ENCODE results near the gene FHL1. TPM values are rescaled to one million over a fixed set of nuclear protein-coding genes. Genes with fewer than 3 reads are reported as not detected.
"Not testable (repeated sequence)": the region's sequence is repeated elsewhere in the genome, so short reads cannot be mapped to it uniquely, and the experiment has no call there.

Gene FHL1
- total RNA-seq, 1 donor: 18.8 TPM

GRCh38 chrX:136165406-136165805, 18.1 kb downstream of the FHL1 start:
- Histone ChIP-seq H3K9me3 (ENCODE audit: low read depth, low read length) (no peaks in the 10 kb centered on the region), H3K4me3 (ENCODE audit: low read length) (no peak overlapping the region), H3K4me1 (ENCODE audit: insufficient read depth, low read length) (no peaks in the 10 kb centered on the region), H3K27me3 (ENCODE audit: insufficient read depth, low read length) (no peaks in the 10 kb centered on the region)

DNA sequence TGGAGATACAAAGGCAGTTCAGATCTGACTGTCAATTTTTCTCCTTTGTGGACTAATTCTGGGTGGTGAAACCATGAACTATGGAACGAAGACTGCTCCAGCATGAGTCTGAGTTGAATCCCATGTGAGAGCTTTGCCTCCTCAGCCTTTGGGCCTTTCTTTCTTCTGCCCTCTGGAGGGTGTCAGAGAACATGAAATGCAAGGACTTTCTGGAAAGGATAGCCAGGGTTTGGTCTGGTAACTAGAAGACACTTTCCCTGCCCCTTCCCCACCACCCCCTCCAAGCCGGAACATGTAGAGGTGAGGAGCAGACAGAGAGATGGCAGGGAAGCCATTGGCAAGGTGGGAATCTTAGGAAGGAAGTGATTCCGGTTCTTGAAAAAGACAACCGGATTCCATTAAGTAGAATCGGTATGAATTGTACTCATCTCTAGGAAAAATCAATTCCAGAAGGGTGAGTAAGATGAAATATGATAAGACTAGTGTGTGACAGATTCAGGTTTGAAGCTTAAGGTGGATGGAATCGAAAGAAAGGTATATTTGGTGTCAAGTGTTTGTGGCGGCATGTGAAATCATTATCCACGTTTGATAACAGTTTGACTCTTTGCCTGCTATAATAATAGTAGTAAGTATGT, 19.0 kb downstream of the FHL1 start:
- no peaks in the 10 kb centered on the region for H3K4me1 ChIP-seq (ENCODE audit: insufficient read depth, low read length)
- no peak overlapping the region for H3K4me3 ChIP-seq (ENCODE audit: low read length)
- no peaks in the 10 kb centered on the region for H3K9me3 ChIP-seq (ENCODE audit: low read depth, low read length)
- H3K27me3 ChIP-seq (ENCODE audit: insufficient read depth, low read length): no peaks in the 10 kb centered on the region

DNA sequence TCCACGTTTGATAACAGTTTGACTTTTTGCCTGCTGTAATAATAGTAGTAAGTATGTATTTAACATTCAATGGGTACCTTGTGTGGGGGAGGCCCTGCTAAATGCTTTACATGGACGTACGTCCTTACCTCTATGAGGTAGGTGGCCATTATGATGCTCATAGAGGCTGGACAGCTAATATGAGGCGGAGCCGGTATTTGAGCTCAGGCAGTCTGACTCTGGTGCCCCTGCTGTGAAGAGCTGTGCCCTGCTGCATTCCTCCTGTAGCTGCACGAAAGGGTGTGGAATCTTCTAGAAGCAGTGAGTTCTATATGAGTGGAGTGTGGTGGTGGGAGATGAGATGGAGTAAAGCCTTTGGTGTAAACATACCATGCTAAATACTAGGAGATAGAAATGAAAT, 20.7 kb downstream of the FHL1 start:
- not testable (repeated sequence) for H3K4me3 ChIP-seq (ENCODE audit: low read length); H3K4me1 ChIP-seq (ENCODE audit: insufficient read depth, low read length); H3K27me3 ChIP-seq (ENCODE audit: insufficient read depth, low read length); H3K9me3 ChIP-seq (ENCODE audit: low read depth, low read length)

DNA sequence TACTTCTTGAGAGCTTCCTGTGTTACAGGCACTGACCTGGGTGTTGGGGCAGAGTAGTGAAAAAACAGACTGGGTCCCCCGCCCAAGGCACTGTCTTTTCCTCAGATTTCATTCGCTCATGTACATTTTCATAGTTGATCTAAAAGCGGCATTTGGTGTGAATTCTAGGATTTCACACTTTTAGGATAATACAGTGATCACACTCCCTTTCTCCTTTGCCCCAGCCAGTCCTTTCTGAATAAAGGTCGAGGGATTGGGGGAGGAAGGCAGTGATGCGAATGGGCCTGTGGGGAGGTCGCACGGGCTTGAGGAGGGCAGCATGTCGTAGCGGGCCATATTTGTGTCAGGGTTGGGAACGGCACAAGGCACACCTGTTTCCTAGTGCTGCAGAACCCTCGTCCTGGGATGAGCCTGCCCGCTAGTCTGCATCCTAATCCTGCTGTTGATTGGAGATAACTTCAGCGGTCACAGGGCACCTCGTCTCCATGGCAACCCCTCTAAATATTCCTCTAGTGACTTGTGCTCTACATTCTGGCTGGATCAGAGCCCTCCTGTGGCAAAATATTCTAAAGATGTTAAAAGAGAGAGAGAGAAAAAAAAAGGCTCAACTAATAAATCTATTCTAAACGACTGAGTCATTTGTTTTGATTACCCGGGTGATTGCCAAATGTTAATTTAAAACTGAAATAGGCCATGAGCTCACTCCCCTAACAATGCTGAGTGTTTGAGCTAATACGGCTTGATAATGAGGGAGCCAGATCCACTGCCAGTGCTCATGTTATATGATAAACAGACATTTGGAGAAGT, 21.8 kb downstream of the FHL1 start:
- Histone ChIP-seq H3K4me1 (ENCODE audit: insufficient read depth, low read length) (no peaks in the 10 kb centered on the region), H3K9me3 (ENCODE audit: low read depth, low read length) (no peaks in the 10 kb centered on the region), H3K4me3 (ENCODE audit: low read length) (no peak overlapping the region), H3K27me3 (ENCODE audit: insufficient read depth, low read length) (no peaks in the 10 kb centered on the region)

GRCh38 chrX:136170139-136170800, 22.9 kb downstream of the FHL1 start:
- Histone ChIP-seq H3K4me1 (ENCODE audit: insufficient read depth, low read length) (no peaks in the 10 kb centered on the region), H3K9me3 (ENCODE audit: low read depth, low read length) (no peaks in the 10 kb centered on the region), H3K4me3 (ENCODE audit: low read length) (no peak overlapping the region), H3K27me3 (ENCODE audit: insufficient read depth, low read length) (no peaks in the 10 kb centered on the region)

GRCh38 chrX:136171420-136171819, 24.1 kb downstream of the FHL1 start:
- no peaks in the 10 kb centered on the region for H3K9me3 ChIP-seq (ENCODE audit: low read depth, low read length)
- no peak overlapping the region for H3K4me3 ChIP-seq (ENCODE audit: low read length)
- no peaks in the 10 kb centered on the region for H3K4me1 ChIP-seq (ENCODE audit: insufficient read depth, low read length)
- no peaks in the 10 kb centered on the region for H3K27me3 ChIP-seq (ENCODE audit: insufficient read depth, low read length)

DNA sequence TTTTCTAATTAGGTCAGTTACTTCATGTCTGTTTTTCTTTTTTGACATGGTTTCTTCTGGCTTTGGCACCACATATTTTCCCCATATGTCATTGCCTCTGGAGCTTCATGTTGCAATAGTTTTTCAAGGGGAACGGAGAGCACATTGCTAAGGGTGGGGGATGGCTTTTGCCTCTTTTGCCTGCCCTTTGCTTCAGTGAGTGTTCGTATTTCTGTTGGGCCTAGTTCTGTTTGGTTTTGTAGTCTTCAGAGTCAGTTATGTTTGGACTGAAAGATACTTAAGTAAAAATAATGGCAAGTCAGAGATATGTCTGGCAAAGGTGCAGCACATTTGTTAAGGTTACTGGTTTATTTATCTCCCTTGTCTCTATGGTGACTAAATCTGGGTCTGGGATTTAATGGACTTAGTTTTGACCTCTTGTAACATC, 29.1 kb downstream of the FHL1 start:
- no peaks in the 10 kb centered on the region for H3K9me3 ChIP-seq (ENCODE audit: low read depth, low read length)
- H3K4me3 ChIP-seq (ENCODE audit: low read length): no peak overlapping the region
- no peaks in the 10 kb centered on the region for H3K27me3 ChIP-seq (ENCODE audit: insufficient read depth, low read length)
- no peaks in the 10 kb centered on the region for H3K4me1 ChIP-seq (ENCODE audit: insufficient read depth, low read length)

- no peaks in the 10 kb centered on the region for H3K4me1 ChIP-seq (ENCODE audit: insufficient read depth, low read length)
- H3K27me3 ChIP-seq (ENCODE audit: insufficient read depth, low read length): no peaks in the 10 kb centered on the region
- H3K4me3 ChIP-seq (ENCODE audit: low read length): no peak overlapping the region
- H3K9me3 ChIP-seq (ENCODE audit: low read depth, low read length): no peaks in the 10 kb centered on the region
Measured at GRCh38 chrX:136179133-136179532, 31.8 kb downstream of the FHL1 start.

- H3K9me3 ChIP-seq (ENCODE audit: low read depth, low read length): no peaks in the 10 kb centered on the region
- H3K4me1 ChIP-seq (ENCODE audit: insufficient read depth, low read length): no peaks in the 10 kb centered on the region
- H3K27me3 ChIP-seq (ENCODE audit: insufficient read depth, low read length): no peaks in the 10 kb centered on the region
- H3K4me3 ChIP-seq (ENCODE audit: low read length): no peak overlapping the region
Measured at GRCh38 chrX:136182414-136182813, 35.1 kb downstream of the FHL1 start.

GRCh38 chrX:136183172-136183571, 35.8 kb downstream of the FHL1 start:
- Histone ChIP-seq H3K4me1 (ENCODE audit: insufficient read depth, low read length) (no peaks in the 10 kb centered on the region), H3K9me3 (ENCODE audit: low read depth, low read length) (no peaks in the 10 kb centered on the region), H3K27me3 (ENCODE audit: insufficient read depth, low read length) (no peaks in the 10 kb centered on the region), H3K4me3 (ENCODE audit: low read length) (no peak overlapping the region)

DNA sequence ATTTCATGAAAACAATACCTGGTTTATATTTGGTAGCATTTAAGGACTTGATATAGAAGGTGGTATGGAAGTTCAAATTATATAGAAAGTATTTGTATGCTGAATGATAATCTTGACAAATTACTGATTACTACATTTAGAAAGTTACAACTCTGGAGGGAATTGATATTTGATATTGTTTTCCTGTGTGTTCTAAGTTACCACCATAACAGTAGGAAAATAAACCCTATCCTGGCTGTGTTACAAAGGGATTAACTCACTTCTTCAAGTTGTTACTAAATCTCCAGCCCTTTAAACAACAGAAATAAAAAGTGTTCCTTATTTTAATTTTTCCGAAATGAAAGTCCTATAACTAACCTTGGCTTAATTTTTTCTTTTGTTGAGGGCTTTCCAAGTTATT, 36.6 kb downstream of the FHL1 start:
- no peak overlapping the region for H3K4me3 ChIP-seq (ENCODE audit: low read length)
- H3K9me3 ChIP-seq (ENCODE audit: low read depth, low read length): no peaks in the 10 kb centered on the region
- no peaks in the 10 kb centered on the region for H3K4me1 ChIP-seq (ENCODE audit: insufficient read depth, low read length)
- no peaks in the 10 kb centered on the region for H3K27me3 ChIP-seq (ENCODE audit: insufficient read depth, low read length)

DNA sequence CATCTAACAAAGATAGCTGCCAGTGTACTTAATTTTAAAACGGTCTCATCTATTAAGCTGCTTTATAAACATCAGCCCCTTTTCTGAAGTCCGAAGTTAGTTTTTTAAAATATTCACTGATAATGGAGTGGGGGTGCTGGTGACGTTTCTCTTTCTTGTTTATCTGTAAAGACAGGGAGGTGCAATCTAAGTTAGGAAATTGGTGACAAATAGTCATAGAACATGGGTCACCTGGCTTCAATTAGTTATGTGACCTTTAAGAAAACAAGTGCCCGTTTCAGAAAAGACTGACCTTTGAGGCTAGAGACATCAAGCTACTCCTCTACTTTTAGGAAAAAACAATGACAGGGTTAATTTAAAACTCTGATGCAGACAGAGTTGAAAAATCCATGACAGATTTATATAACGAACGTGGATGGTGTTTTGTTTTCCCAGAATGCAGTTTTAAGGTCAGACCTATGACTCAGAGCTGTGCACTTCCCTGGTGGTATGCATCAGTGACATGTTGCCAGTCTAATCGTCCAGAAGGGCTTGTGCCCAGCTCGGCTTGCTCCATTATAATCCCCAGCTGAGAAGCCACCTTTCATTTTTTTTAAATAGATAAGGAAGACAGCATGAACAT, 38.2 kb downstream of the FHL1 start:
- Histone ChIP-seq H3K27me3 (ENCODE audit: insufficient read depth, low read length) (no peaks in the 10 kb centered on the region), H3K9me3 (ENCODE audit: low read depth, low read length) (no peaks in the 10 kb centered on the region), H3K4me1 (ENCODE audit: insufficient read depth, low read length) (no peaks in the 10 kb centered on the region), H3K4me3 (ENCODE audit: low read length) (no peak overlapping the region)

DNA sequence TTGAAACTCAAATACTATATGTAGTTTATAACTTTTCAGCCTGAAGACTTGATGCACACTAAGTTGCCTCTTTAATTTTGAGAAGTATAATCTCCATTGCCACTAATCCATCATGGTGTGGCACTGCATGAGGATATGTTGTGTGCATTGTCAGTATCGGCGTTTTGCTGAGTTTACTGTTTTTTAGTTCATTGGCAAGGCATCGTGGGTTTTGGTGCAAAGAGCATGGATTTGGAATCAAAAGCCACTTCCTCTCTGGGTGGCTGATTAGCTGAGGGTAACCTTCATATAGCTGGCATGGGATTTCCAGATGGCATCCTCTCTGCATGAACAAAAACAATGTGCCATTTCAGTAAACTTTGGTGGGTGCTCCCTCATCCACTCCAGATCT, 38.7 kb downstream of the FHL1 start:
- H3K4me3 ChIP-seq (ENCODE audit: low read length): no peak overlapping the region
- H3K4me1 ChIP-seq (ENCODE audit: insufficient read depth, low read length): peaks cover 4% of the 10 kb centered on the region
- H3K27me3 ChIP-seq (ENCODE audit: insufficient read depth, low read length): no peaks in the 10 kb centered on the region
- H3K9me3 ChIP-seq (ENCODE audit: low read depth, low read length): no peaks in the 10 kb centered on the region

GRCh38 chrX:136189222-136189621, 41.9 kb downstream of the FHL1 start:
- peaks cover 25% of the 10 kb centered on the region for H3K4me1 ChIP-seq (ENCODE audit: insufficient read depth, low read length)
- no peak overlapping the region for H3K4me3 ChIP-seq (ENCODE audit: low read length)
- H3K27me3 ChIP-seq (ENCODE audit: insufficient read depth, low read length): no peaks in the 10 kb centered on the region
- no peaks in the 10 kb centered on the region for H3K9me3 ChIP-seq (ENCODE audit: low read depth, low read length)

DNA sequence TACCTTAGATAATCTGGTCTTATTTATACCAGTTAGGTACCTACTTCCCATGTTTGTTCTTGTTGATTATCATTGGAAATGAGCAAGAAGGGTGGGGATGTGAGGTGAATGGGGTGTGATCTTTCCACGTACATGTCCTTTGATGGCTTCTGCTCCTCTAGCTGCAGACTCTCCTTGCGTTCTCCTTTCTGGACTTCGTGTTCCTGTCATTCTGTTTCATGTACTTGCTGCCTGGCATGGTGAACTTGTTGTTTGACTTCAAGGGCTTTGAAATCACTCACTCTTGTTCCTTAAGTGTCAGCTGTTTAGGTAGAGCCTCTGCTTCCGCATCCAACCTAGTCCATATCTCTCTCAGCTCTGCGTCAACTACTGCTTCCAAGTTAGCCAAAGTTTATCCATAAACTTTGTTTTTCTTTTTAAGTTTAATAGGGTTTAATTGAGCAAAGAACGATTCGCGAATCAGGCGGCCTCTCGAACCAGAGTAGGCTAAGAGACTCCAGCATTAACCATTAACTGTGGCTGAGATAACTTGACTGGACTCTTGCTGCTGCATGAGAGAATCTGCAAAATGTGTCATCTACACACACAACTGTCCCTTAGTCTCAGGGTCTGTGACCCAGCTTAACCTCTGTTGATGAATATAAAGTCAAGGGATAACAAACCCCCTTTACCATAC, 42.8 kb downstream of the FHL1 start:
- H3K4me3 ChIP-seq (ENCODE audit: low read length): no peak overlapping the region
- no peaks in the 10 kb centered on the region for H3K27me3 ChIP-seq (ENCODE audit: insufficient read depth, low read length)
- peaks cover 25% of the 10 kb centered on the region for H3K4me1 ChIP-seq (ENCODE audit: insufficient read depth, low read length)
- no peaks in the 10 kb centered on the region for H3K9me3 ChIP-seq (ENCODE audit: low read depth, low read length)

Measured in mononuclear cell (primary cell).